ENCODE data around the gene QRFP.
"Not testable (repeated sequence)": the region's sequence is repeated elsewhere in the genome, so short reads cannot be mapped to it uniquely, and the experiment has no call there.

The QRFP gene

DNA sequence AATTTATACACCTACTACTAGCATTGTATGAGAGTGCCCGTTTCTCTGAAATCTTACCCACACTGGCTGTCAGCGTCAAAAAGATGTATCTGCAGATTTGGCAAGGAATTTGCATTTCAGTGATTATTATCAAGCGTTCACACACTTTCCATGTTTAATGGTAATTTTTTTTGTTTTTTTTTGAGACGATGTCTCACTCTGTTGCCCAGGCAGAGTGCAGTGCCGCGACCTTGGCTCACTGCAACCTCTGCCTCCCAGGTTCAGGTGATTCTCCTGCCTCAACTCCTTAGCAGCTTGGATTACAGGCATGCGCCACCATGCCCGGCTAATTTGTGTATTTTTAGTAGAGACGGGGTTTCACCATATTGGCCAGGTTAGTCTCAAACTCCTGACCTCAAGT, 47.3 kb downstream of the QRFP start:
- no peak for DNase-seq (ENCODE audit: low spot score)

DNA sequence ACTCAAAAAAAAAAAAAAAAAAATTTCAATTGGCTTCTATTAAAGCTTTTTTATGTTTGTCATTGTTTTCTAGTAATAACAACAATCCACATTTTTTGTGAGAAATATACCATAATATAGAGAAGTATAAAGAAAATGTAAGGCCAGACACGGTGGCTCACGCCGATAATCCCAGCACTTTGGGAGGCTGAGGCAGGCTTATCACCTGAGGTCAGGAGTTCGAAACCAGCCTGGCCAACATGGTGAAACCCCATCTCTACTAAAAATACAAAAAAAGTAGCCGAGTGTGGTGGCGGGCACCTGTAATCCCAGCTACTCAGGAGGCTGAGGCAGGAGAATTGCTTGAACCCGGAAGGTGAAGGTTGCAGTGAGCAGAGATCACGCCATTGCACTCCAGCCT, 48.1 kb downstream of the QRFP start:
- not testable (repeated sequence) for DNase-seq (ENCODE audit: low spot score)

DNA sequence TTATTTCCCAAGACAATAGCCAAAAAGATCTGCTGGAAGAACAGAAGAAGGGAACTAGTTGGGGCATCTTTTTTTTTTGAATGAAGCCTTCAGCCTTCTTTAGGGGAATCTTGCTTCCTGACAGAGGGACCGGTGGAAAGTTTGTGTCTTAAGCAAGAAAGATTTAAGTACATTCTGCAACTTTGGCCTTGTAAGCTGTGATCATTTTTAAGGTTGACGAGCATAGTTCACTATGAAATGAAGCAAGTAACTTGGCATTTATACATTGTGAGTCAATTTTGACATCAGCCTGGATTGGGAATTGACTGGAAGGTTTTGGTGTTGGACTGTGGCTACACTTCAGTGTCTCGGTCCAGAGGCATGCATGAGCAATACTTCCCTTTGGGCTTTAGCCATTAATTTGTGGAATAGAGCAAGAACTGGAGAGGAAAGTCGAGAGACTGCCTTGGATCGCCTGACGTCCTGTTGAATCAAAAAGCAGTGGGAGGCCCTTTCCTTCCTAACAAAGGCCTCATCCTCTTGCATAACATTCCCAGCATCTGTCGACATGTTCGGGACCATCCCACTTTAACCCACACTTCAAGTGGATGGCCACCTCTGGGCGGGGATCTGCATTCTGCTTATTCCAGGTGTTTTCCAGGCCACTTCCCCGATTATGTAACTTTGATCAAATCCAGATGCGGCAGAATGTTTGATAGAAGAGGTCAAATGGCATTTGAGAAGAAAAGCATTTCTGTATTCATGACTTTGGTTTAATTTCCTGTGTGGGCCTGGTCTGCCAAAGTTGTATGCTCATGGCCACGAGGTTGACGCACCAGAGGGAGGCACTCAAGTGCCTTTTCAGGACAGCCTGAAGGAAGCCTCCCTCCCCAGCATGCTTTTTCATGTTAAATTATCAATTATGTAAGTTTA, 49.0 kb downstream of the QRFP start:
- no peak for DNase-seq (ENCODE audit: low spot score)

DNA sequence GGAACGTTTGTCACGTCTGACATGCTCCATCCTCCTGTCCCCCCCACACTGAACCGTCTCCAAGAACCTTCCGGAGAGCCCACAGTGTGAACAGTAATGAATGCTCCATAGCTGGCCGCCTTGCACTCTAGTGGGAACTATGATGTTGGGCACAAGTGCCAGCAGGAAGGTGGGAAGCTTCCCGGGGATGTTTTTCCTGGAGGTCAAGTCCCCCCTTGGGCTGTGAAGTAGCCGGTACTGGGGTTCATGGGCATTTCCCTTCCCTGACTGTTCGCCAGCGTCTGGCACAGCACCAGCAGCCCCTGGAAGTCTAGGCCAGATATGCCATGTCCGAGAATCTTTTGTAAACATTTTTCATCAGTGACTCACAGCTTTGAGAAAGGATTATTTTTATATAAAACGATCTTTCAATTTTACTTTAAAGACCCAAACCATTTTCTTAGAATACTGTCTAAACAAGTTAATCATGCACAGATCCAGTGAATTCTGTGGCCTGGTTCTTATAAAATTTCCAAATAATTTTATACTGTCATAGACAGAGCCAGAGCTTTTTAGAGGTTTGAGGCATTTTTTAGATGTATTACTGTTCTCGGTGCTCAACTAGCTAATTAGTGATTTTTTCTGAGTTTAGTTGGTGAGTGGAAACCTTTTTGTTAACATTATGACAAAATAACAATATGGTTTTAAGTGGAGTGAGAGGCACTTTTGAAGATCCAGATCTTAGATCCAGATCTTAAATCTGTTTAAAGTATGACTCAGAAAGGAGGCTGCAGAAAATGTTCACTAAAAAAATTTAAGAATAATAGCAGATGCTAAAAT, 49.9 kb downstream of the QRFP start:
- no peak for DNase-seq (ENCODE audit: low spot score)

DNA sequence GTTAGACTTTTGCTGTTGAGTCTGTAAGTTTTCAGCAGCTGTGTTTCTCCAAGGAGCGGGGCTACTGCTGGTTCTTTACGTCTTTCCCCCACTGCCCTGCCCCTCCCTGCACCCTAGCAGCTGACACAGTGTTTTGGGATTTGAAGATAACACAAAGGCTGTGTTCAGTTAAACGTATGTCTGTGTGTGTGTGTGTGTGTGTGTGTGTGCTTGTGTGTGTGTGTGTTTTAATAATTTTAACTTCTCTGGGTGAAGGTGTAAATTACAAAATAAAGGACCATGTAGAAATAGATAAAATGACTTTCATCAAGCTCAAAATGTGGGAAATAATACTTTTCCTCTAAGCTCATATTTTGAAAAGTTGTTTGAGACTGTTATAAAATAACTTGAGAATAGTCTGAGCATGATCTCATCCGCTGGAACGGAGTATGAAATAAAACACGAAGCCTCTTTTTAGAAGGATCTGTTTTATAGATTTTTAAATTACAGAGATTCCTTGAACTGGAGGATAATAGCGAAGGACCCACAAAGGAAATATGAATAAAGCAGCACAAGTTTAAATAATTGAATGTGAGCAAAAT, 50.6 kb downstream of the QRFP start:
- no peak for DNase-seq (ENCODE audit: low spot score)

DNA sequence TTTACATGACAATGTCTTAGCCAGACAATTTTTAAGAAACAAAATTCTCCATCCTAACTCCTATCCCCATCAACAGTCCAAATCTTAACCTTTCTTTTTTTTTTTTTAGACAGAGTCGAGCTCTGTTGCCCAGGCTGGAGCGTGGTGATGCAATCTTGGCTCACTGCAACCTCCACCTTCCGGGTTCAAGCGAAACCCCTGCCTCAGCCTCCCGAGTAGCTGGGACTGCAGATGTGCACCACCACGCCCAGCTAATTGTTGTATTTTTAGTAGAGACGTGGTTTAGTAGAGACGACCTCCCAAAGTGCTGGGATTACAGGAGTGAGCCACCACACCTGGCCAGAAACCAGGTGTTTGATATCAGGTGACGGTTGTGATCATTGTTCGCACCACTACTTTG, 51.4 kb downstream of the QRFP start:
- DNase-seq (ENCODE audit: low spot score), result no peak

DNA sequence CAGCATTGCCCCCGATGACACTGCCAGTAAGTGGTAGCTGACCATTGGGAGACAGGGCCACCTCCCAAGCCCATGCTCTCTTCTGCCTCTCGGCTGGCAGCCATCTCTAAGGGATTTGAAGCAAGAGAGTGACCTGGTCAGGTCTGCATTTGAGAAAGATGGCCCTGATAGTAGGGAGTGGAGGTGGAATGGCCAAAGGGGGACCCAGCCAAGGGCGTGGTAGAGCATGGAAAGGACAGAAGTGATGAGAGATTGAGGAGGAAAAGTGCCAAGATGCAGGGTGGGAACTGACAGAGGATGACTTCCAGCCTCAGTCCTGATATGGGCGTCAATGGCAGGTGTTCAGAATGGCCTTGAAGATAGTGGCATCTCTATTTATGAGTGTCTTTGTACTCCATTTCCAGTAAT, 52.6 kb downstream of the QRFP start:
- DNase-seq (ENCODE audit: low spot score), result no peak

DNA sequence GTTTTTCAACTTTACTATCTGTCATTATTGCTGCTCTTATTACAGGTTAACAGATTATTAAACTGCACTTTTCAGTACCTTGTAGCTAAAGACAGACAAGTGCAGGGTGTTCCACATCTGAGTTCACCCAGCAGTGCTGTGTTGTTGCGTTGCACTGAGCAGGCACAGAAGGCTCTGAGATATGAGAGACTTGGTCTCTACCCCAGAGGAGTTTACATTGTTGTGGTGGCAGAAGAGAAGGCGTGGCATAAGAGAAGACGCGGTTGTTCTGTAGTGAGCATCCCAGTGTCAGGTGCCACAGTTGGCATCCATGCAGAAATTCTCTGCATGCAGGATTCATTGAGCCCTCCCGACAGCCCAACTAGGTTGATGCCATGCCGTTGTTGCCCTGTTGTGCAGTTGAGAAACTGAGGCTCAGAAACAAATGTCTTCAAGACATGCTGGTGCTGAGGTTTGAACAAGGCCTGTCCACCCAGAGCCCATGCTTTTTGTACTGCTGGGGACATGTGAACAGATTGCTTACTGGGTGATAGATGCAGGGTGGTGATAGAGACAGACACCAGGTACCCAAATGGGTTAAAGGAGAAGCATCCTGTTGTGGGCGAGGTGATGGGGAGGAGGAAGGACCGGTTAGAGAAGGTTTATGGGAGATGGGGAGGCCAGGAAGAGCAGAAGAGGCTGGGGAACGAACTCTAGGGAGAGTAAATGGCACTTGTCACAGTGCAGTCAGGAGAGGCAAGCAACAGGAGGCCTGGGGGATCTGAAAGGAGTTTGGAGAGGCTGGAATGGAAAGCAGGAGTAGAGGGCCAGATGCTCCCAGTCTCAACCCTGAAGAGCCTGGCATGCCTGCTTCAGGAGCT, 53.3 kb downstream of the QRFP start:
- DNase-seq (ENCODE audit: low spot score), result no peak

All from SW480 (cell line).